Stimulated activated CD4-positive, alpha-beta T cell treated with anti-CD3 and anti-CD28 coated beads, Interleukin-1b, Interleukin-23, amount 100 ng/mL, for 48 hours (primary cell): ENCODE data around the gene DNAH10.
A peak's percentile ranks its signal among the peaks of the same experiment; 100 is the strongest.
"Not testable (repeated sequence)": the region's sequence is repeated elsewhere in the genome, so short reads cannot be mapped to it uniquely, and the experiment has no call there.

Experiments used
- DNase-seq: peaks from one replicate; pipeline ENCODE4 v3.0.0-alpha.2; 2020

Gene DNAH10

GRCh38 chr12:123910761-123911193 is 148.7 kb downstream of the DNAH10 start:
- peak; percentile 9 for DNase-seq

GRCh38 chr12:123911672-123912409 is 149.7 kb downstream of the DNAH10 start:
- not testable (repeated sequence) for DNase-seq

GRCh38 chr12:123912415-123913380 is 150.6 kb downstream of the DNAH10 start:
- peak; percentile 19 for DNase-seq

- DNase-seq = no peak
Measured at GRCh38 chr12:123914726-123915333, 152.7 kb downstream of the DNAH10 start.

- peak; percentile 75 for DNase-seq
Measured at GRCh38 chr12:123916729-123917128, 154.6 kb downstream of the DNAH10 start.

GRCh38 chr12:123917337-123917850 is 155.3 kb downstream of the DNAH10 start:
- no peak for DNase-seq

- no peak for DNase-seq
Measured at GRCh38 chr12:123919980-123920360, 157.9 kb downstream of the DNAH10 start.

GRCh38 chr12:123923038-123923437 is 160.9 kb downstream of the DNAH10 start:
- no peak for DNase-seq

GRCh38 chr12:123923927-123924326 is 161.8 kb downstream of the DNAH10 start:
- DNase-seq = no peak

GRCh38 chr12:123924539-123924938 is 162.4 kb downstream of the DNAH10 start:
- DNase-seq = no peak

GRCh38 chr12:123928274-123928865 is 166.3 kb downstream of the DNAH10 start:
- DNase-seq = no peak

GRCh38 chr12:123928897-123929296 is 166.8 kb downstream of the DNAH10 start:
- no peak for DNase-seq

- DNase-seq = no peak
Measured at GRCh38 chr12:123929946-123930583, 168.0 kb downstream of the DNAH10 start.

GRCh38 chr12:123931686-123932321 is 169.7 kb downstream of the DNAH10 start:
- DNase-seq = peak; percentile 33

GRCh38 chr12:123933214-123933613 is 171.1 kb downstream of the DNAH10 start:
- no peak for DNase-seq

- DNase-seq = no peak
Measured at GRCh38 chr12:123934016-123934620, 172.0 kb downstream of the DNAH10 start.

- DNase-seq = no peak
Measured at GRCh38 chr12:123934829-123935228, 172.7 kb downstream of the DNAH10 start.

GRCh38 chr12:123935956-123936355 is 173.9 kb downstream of the DNAH10 start:
- no peak for DNase-seq

GRCh38 chr12:123936471-123936870 is 174.4 kb downstream of the DNAH10 start:
- no peak for DNase-seq

- no peak for DNase-seq
Measured at GRCh38 chr12:123936956-123937706, 175.0 kb downstream of the DNAH10 start.
